Neural crest cell (in vitro differentiated cells): ENCODE data around the gene GPD1. TPM values are rescaled to one million over a fixed set of nuclear protein-coding genes. Genes with fewer than 3 reads are reported as not detected.
"Not testable (repeated sequence)": the region's sequence is repeated elsewhere in the genome, so short reads cannot be mapped to it uniquely, and the experiment has no call there.

ENCODE experiments used
- DNase-seq: peaks from one replicate; pipeline ENCODE4 v3.0.0; 2021; ENCODE audit warnings: low read depth, mixed read lengths, low spot score
- H3K27ac Mint-ChIP-seq: one replicate; pipeline ENCODE4 v1.8.0; 2021; ENCODE audit warnings: mild to moderate bottlenecking, mixed read lengths; ENCODE audit not compliant: unreplicated experiment
- H3K27me3 Mint-ChIP-seq: 2 replicates; pipeline ENCODE4 v1.8.0; 2021; ENCODE audit warnings: low read depth, mild to moderate bottlenecking, mixed read lengths
- H3K36me3 Mint-ChIP-seq: 2 replicates; pipeline ENCODE4 v1.8.0; 2021; ENCODE audit warnings: low read depth, mild to moderate bottlenecking, mixed read lengths
- H3K4me1 Mint-ChIP-seq: 2 replicates; pipeline ENCODE4 v1.8.0; 2021; ENCODE audit warnings: mixed read lengths
- H3K4me3 Mint-ChIP-seq: one replicate; pipeline ENCODE4 v1.8.0; 2021; ENCODE audit warnings: mild to moderate bottlenecking, mixed read lengths
- H3K9me3 Mint-ChIP-seq: 2 replicates; pipeline ENCODE4 v1.8.0; 2021; ENCODE audit warnings: mixed read lengths
- total RNA-seq: library from RNA; stranded (reverse); gene quantifications from 2 replicates; pipeline ENCODE4 v1.2.1, GENCODE V29; 2021
- TF ChIP-seq, protein P1 (sequence below): fragments of 200-600 bp; sonication (generic); conservative IDR thresholded peaks from 2 replicates; pipeline ENCODE4 v1.5.0; 2021; ENCODE audit warnings: antibody characterized with exemption, mild to moderate bottlenecking

Gene GPD1
- total RNA-seq, 1 donor from 2014 or later: 0.49 TPM

- no peak for DNase-seq
- Mint-ChIP-seq H3K4me1 (no peaks in the 10 kb centered on the region), H3K4me3 (no peak overlapping the region), H3K27ac (no peak overlapping the region), H3K36me3 (peaks cover 10% of the 10 kb centered on the region), H3K27me3 (no peaks in the 10 kb centered on the region), H3K9me3 (no peaks in the 10 kb centered on the region)
- TF ChIP-seq, protein P1, sequence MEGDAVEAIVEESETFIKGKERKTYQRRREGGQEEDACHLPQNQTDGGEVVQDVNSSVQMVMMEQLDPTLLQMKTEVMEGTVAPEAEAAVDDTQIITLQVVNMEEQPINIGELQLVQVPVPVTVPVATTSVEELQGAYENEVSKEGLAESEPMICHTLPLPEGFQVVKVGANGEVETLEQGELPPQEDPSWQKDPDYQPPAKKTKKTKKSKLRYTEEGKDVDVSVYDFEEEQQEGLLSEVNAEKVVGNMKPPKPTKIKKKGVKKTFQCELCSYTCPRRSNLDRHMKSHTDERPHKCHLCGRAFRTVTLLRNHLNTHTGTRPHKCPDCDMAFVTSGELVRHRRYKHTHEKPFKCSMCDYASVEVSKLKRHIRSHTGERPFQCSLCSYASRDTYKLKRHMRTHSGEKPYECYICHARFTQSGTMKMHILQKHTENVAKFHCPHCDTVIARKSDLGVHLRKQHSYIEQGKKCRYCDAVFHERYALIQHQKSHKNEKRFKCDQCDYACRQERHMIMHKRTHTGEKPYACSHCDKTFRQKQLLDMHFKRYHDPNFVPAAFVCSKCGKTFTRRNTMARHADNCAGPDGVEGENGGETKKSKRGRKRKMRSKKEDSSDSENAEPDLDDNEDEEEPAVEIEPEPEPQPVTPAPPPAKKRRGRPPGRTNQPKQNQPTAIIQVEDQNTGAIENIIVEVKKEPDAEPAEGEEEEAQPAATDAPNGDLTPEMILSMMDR: peak; percentile 77
These were observed 28.8 kb downstream of the GPD1 start for GRCh38 chr12:50132505-50133135.

DNA sequence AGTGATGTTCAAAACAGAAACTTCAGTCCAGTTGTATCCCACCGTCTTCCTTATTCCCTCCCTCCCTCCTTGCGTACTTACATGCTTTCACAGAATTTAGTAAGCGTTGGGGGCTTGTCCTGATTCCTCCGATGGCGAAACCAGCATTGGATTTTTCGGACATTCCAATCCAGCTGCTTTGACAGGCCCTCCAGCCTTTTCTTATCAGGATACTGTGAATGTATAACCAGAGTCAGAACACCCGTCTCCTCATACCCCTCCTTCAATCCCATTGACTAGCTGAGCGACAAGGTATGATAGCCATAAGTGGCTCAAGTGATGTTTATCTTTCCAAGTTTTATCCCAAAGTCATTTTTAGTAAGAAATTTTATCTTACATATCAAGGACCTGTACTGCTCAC, 39.2 kb downstream of the GPD1 start:
- TF ChIP-seq, protein P1: no peak
- no peaks in the 10 kb centered on the region for H3K27me3 Mint-ChIP-seq
- no peaks in the 10 kb centered on the region for H3K9me3 Mint-ChIP-seq
- H3K4me3 Mint-ChIP-seq: no peak overlapping the region
- H3K4me1 Mint-ChIP-seq: no peaks in the 10 kb centered on the region
- H3K36me3 Mint-ChIP-seq: peaks cover 13% of the 10 kb centered on the region
- no peak for DNase-seq
- no peak overlapping the region for H3K27ac Mint-ChIP-seq

- no peaks in the 10 kb centered on the region for H3K4me1 Mint-ChIP-seq
- no peaks in the 10 kb centered on the region for H3K27me3 Mint-ChIP-seq
- H3K4me3 Mint-ChIP-seq: no peak overlapping the region
- no peak overlapping the region for H3K27ac Mint-ChIP-seq
- peaks cover 6% of the 10 kb centered on the region for H3K36me3 Mint-ChIP-seq
- DNase-seq: no peak
- TF ChIP-seq, protein P1: no peak
- no peaks in the 10 kb centered on the region for H3K9me3 Mint-ChIP-seq
These were observed 41.6 kb downstream of the GPD1 start for GRCh38 chr12:50145439-50145838.

- Mint-ChIP-seq H3K27me3 (no peaks in the 10 kb centered on the region), H3K4me3 (no peak overlapping the region), H3K4me1 (no peaks in the 10 kb centered on the region), H3K9me3 (no peaks in the 10 kb centered on the region), H3K36me3 (no peaks in the 10 kb centered on the region), H3K27ac (no peak overlapping the region)
- no peak for DNase-seq
- TF ChIP-seq, protein P1: no peak
These were observed 43.5 kb downstream of the GPD1 start for GRCh38 chr12:50147281-50147680.

- H3K4me3 Mint-ChIP-seq, H3K4me1 Mint-ChIP-seq, H3K27ac Mint-ChIP-seq, H3K36me3 Mint-ChIP-seq, H3K27me3 Mint-ChIP-seq, H3K9me3 Mint-ChIP-seq, DNase-seq: not testable (repeated sequence)
These were observed 44.2 kb downstream of the GPD1 start for GRCh38 chr12:50148011-50148410.

DNA sequence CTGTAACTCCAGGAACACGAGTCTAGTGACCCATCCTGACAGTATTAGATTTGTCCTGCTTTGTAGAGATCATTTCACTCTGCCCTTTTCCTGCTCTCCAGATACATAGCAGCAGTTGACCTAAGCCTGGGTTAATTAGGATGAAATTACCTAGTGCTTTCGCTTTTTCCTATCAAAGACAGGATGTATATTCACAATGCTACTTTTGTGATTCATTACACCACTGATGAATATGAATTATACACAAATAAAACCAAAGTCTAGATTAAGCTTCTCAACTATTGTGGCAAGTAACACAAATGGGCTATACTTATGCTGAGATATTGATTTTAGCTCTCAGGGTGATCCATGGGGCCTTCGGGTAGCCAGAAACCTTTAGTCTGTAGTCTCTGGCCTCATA, 45.5 kb downstream of the GPD1 start:
- Mint-ChIP-seq H3K27me3 (no peaks in the 10 kb centered on the region), H3K4me1 (no peaks in the 10 kb centered on the region), H3K9me3 (no peaks in the 10 kb centered on the region), H3K27ac (no peak overlapping the region), H3K36me3 (no peaks in the 10 kb centered on the region), H3K4me3 (no peak overlapping the region)
- TF ChIP-seq, protein P1: no peak
- no peak for DNase-seq
